Hepatic stellate cell (primary cell): ENCODE data around the gene GAD2.
A peak's percentile ranks its signal among the peaks of the same experiment; 100 is the strongest.
"Not testable (repeated sequence)": the region's sequence is repeated elsewhere in the genome, so short reads cannot be mapped to it uniquely, and the experiment has no call there.

Experiments used
- DNase-seq: peaks from one replicate; pipeline ENCODE4 v3.0.0; 2011; ENCODE audit warnings: low spot score

Gene GAD2

GRCh38 chr10:26318672-26319071 lies 102.1 kb downstream of the GAD2 start:
- DNase-seq, result no peak

GRCh38 chr10:26323219-26323618 lies 106.6 kb downstream of the GAD2 start:
- no peak for DNase-seq

- DNase-seq, result no peak
Observed at GRCh38 chr10:26326851-26327250, 110.3 kb downstream of the GAD2 start.

- no peak for DNase-seq
Observed at GRCh38 chr10:26327811-26328210, 111.2 kb downstream of the GAD2 start.

GRCh38 chr10:26331371-26331770 lies 114.8 kb downstream of the GAD2 start:
- DNase-seq, result no peak

- DNase-seq, result no peak
Observed at GRCh38 chr10:26334232-26334931, 117.8 kb downstream of the GAD2 start.

- peak; percentile 22 for DNase-seq
Observed at GRCh38 chr10:26334932-26335573, 118.5 kb downstream of the GAD2 start.

GRCh38 chr10:26335574-26336093 lies 119.1 kb downstream of the GAD2 start:
- no peak for DNase-seq

GRCh38 chr10:26336979-26337378 lies 120.4 kb downstream of the GAD2 start:
- no peak for DNase-seq

- no peak for DNase-seq
Observed at GRCh38 chr10:26341701-26342100, 125.1 kb downstream of the GAD2 start.

GRCh38 chr10:26348821-26349417 lies 132.3 kb downstream of the GAD2 start:
- not testable (repeated sequence) for DNase-seq
